IMR-90 (cell line): ENCODE measurements around the gene PGR. TPM values are rescaled to one million over a fixed set of nuclear protein-coding genes. Genes with fewer than 3 reads are reported as not detected.

Source experiments
- ATAC-seq: fragments of 200-7000 bp; cut with Tn5 transposase; 2 replicates; pipeline ENCODE4 v1.9.1; 2020; ENCODE audit warnings: low read depth, mild to moderate bottlenecking, moderate library complexity
- BruUV-seq: library from RNA; stranded (reverse); fragments of 400-500 nt; replicated peaks from 2 replicates; lab custom pipeline; 2021; lab: Mats Ljungman, UMichigan
- CTCF ChIA-PET: fragments of 300-600 bp; formaldehyde crosslinking; extraction: SDS; loops from one replicate; lab custom pipeline; 2021; ENCODE audit warnings: antibody characterized with exemption; lab: Yijun Ruan, JAX
- POLR2A ChIA-PET: fragments of 300-600 bp; sonication (Branson Sonifier 250); formaldehyde crosslinking; loops from one replicate; lab custom pipeline; 2022; ENCODE audit warnings: antibody characterized with exemption; ENCODE audit not compliant: unreplicated experiment; lab: Charles Lee
- DNase-seq: peaks from one replicate; pipeline ENCODE4 v3.0.0; 2013
- H2AFZ ChIP-seq: replicated peaks from 2 replicates; pipeline ENCODE3; 2013; ENCODE audit warnings: low read length, mild to moderate bottlenecking; ENCODE audit not compliant: poor library complexity
- H2AK5ac ChIP-seq: 2 replicates; pipeline ENCODE4 v1.6.1; 2013; ENCODE audit warnings: low read depth, low read length, inconsistent platforms
- H2AK9ac ChIP-seq: replicated peaks from 2 replicates; pipeline ENCODE3; 2013; ENCODE audit warnings: mild to moderate bottlenecking, low read depth, low read length, moderate library complexity; ENCODE audit not compliant: poor library complexity
- H2BK120ac ChIP-seq: 2 replicates; pipeline ENCODE4 v1.6.1; 2013; ENCODE audit warnings: low read depth, low read length, inconsistent platforms
- H2BK15ac ChIP-seq: 3 replicates; pipeline ENCODE4 v1.6.1; 2013; ENCODE audit warnings: low read depth, low read length, inconsistent platforms
- H2BK20ac ChIP-seq: 2 replicates; pipeline ENCODE4 v1.6.1; 2013; ENCODE audit warnings: low read depth, mild to moderate bottlenecking, inconsistent platforms, low read length, moderate library complexity
- H2BK5ac ChIP-seq: 2 replicates; pipeline ENCODE4 v1.6.1; 2013; ENCODE audit warnings: mild to moderate bottlenecking, low read depth, low read length, inconsistent platforms; ENCODE audit not compliant: poor library complexity, severe bottlenecking
- H3K14ac ChIP-seq: replicated peaks from 2 replicates; pipeline ENCODE4 v1.6.1; 2013; ENCODE audit warnings: low read depth, low read length, inconsistent platforms
- H3K18ac ChIP-seq: 2 replicates; pipeline ENCODE4 v1.6.1; 2013; ENCODE audit warnings: low read depth, low read length, control low read depth
- H3K23ac ChIP-seq: 2 replicates; pipeline ENCODE4 v1.6.1; 2013; ENCODE audit warnings: low read depth, low read length, inconsistent platforms
- H3K27ac ChIP-seq: 2 replicates; pipeline ENCODE4 v1.5.1; 2013; ENCODE audit warnings: mild to moderate bottlenecking, control low read depth, low read length; ENCODE audit not compliant: insufficient read depth
- H3K27me3 ChIP-seq: 2 replicates; pipeline ENCODE4 v1.6.1; 2013; ENCODE audit warnings: low read length; ENCODE audit not compliant: control insufficient read depth, insufficient read depth
- H3K36me3 ChIP-seq: 2 replicates; pipeline ENCODE4 v1.6.1; 2013; ENCODE audit warnings: low read length, mixed read lengths; ENCODE audit not compliant: control insufficient read depth, insufficient read depth
- H3K4ac ChIP-seq: 2 replicates; pipeline ENCODE4 v1.6.1; 2013; ENCODE audit warnings: low read depth, low read length, inconsistent platforms
- H3K4me1 ChIP-seq: 2 replicates; pipeline ENCODE4 v1.6.1; 2013; ENCODE audit warnings: low read length, mixed read lengths; ENCODE audit not compliant: control insufficient read depth, insufficient read depth
- H3K4me2 ChIP-seq: 2 replicates; pipeline ENCODE4 v1.6.1; 2013; ENCODE audit warnings: low read depth, mild to moderate bottlenecking, control low read depth, low read length, moderate library complexity
- H3K4me3 ChIP-seq: 2 replicates; pipeline ENCODE4 v1.5.1; 2013; ENCODE audit warnings: low read depth, mild to moderate bottlenecking, control low read depth, low read length, moderate library complexity; ENCODE audit not compliant: insufficient read depth
- H3K56ac ChIP-seq: 2 replicates; pipeline ENCODE4 v1.6.1; 2013; ENCODE audit warnings: low read length, inconsistent platforms; ENCODE audit not compliant: insufficient read depth; ENCODE audit errors: extremely low read depth
- H3K79me1 ChIP-seq, 2 experiments: 2 replicates each; pipeline ENCODE4 v1.6.1; 2013; ENCODE audit warnings: low read length in 2 of 2, inconsistent platforms in 1 of 2, low read depth in 1 of 2
- H3K9ac ChIP-seq: 2 replicates; pipeline ENCODE4 v1.6.1; 2013; ENCODE audit warnings: low read depth, low read length, control low read depth
- H3K9me1 ChIP-seq: 2 replicates; pipeline ENCODE4 v1.6.1; 2013; ENCODE audit warnings: low read length, inconsistent platforms; ENCODE audit not compliant: insufficient read depth
- H3K9me3 ChIP-seq: 2 replicates; pipeline ENCODE4 v1.6.1; 2013; ENCODE audit warnings: low read length; ENCODE audit not compliant: control insufficient read depth, insufficient read depth
- H4K20me1 ChIP-seq: 2 replicates; pipeline ENCODE4 v1.6.1; 2013; ENCODE audit warnings: low read length, inconsistent platforms; ENCODE audit not compliant: insufficient read depth
- H4K5ac ChIP-seq: 2 replicates; pipeline ENCODE4 v1.6.1; 2013; ENCODE audit warnings: mild to moderate bottlenecking, low read depth, low read length, control low read depth
- H4K8ac ChIP-seq, 2 experiments: 2 replicates each; pipeline ENCODE4 v1.6.1; 2013; ENCODE audit warnings: low read depth in 2 of 2, low read length in 2 of 2, control low read depth in 1 of 2, inconsistent platforms in 1 of 2
- H4K91ac ChIP-seq: 2 replicates; pipeline ENCODE4 v1.6.1; 2013; ENCODE audit warnings: low read depth, low read length, inconsistent platforms; ENCODE audit not compliant: insufficient read depth
- BHLHE40 ChIP-seq: fragments of 150-350 bp; IDR thresholded peaks from 2 replicates; pipeline ENCODE4 v1.6.1; 2016; ENCODE audit warnings: mild to moderate bottlenecking, low read depth, low read length
- CEBPB ChIP-seq: IDR thresholded peaks from 2 replicates; pipeline ENCODE4 v1.6.1; 2012; ENCODE audit warnings: low read depth, low read length, improper control_type of control experiment
- CHD1 ChIP-seq: IDR thresholded peaks from 2 replicates; pipeline ENCODE4 v1.6.1; 2012; ENCODE audit warnings: low read depth, low read length, improper control_type of control experiment
- CTCF ChIP-seq: conservative IDR thresholded peaks from 2 replicates; pipeline ENCODE4 v1.5.1; 2012; ENCODE audit warnings: mild to moderate bottlenecking, low read depth, low read length, improper control_type of control experiment
- FOS ChIP-seq: fragments of 150-350 bp; IDR thresholded peaks from 2 replicates; pipeline ENCODE4 v1.6.1; 2016; ENCODE audit warnings: low read depth, low read length
- MAFK ChIP-seq: IDR thresholded peaks from 2 replicates; pipeline ENCODE4 v1.6.1; 2012; ENCODE audit warnings: low read depth, low read length, improper control_type of control experiment
- MAZ ChIP-seq: IDR thresholded peaks from 2 replicates; pipeline ENCODE4 v1.6.1; 2012; ENCODE audit warnings: low read depth, mild to moderate bottlenecking, low read length, improper control_type of control experiment, moderate library complexity, borderline replicate concordance
- MXI1 ChIP-seq: IDR thresholded peaks from 2 replicates; pipeline ENCODE4 v1.6.1; 2012; ENCODE audit warnings: low read depth, mild to moderate bottlenecking, low read length, moderate library complexity, borderline replicate concordance
- NFE2L2 ChIP-seq: fragments of 150-350 bp; IDR thresholded peaks from 2 replicates; pipeline ENCODE4 v1.6.1; 2016; ENCODE audit warnings: low read depth, mild to moderate bottlenecking, low read length
- POLR2A ChIP-seq: IDR thresholded peaks from 2 replicates; pipeline ENCODE4 v1.6.1; 2012; ENCODE audit warnings: mild to moderate bottlenecking, low read depth, low read length
- RAD21 ChIP-seq: IDR thresholded peaks from 2 replicates; pipeline ENCODE4 v1.6.1; 2012; ENCODE audit warnings: low read length, improper control_type of control experiment
- RCOR1 ChIP-seq: IDR thresholded peaks from 2 replicates; pipeline ENCODE4 v1.6.1; 2012; ENCODE audit warnings: mild to moderate bottlenecking, low read length, improper control_type of control experiment; ENCODE audit not compliant: insufficient replicate concordance
- RFX5 ChIP-seq: IDR thresholded peaks from 2 replicates; pipeline ENCODE4 v1.8.0; 2012; ENCODE audit warnings: low read depth, mild to moderate bottlenecking, low read length, moderate library complexity
- SMC3 ChIP-seq: fragments of 150-350 bp; IDR thresholded peaks from 2 replicates; pipeline ENCODE4 v1.6.1; 2016; ENCODE audit warnings: low read depth, mild to moderate bottlenecking, antibody characterized with exemption, low read length, moderate library complexity
- WGBS, 2 experiments: methylation state at CpG; one replicate each; pipeline versions ENCODE4 v1.1.5 to v1.1.7; 2013; ENCODE audit warnings: missing lambda C conversion rate in 2 of 2; ENCODE audit not compliant: insufficient read length in 1 of 2; ENCODE audit errors: extremely low coverage in 2 of 2; 5-methylcytosine and 5-hydroxymethylcytosine counted together
- dilution Hi-C: fragments of 300-500 bp; cut with HindIII; formaldehyde crosslinking; loops from one replicate; pipeline ENCODE4 v1.14.3; 2018; ENCODE audit warnings: low sequenced_read_pairs; ENCODE audit not compliant: unreplicated experiment
- in situ Hi-C: fragments of 300-500 bp; cut with MboI; formaldehyde crosslinking; loops from 3 replicates; pipeline ENCODE4 v1.14.3; 2019; ENCODE audit warnings: low sequenced_read_pairs, inconsistent platforms, mixed read lengths
- intact Hi-C: fragments of 100-400 bp; cut with micrococcal nuclease; formaldehyde crosslinking; loops from 2 replicates; pipeline ENCODE4 v1.10.0; 2022
- polyA plus RNA-seq, 3 experiments: library from polyadenylated mRNA; depleted of rRNA; stranded (reverse); fragments of >200 nt; gene quantifications; 2 replicates each; pipeline ENCODE4 v1.2.3, GENCODE V29; 2012; ENCODE audit warnings: low replicate concordance in 1 of 3
- total RNA-seq: library from RNA; depleted of rRNA; stranded (reverse); fragments of >200 nt; gene quantifications from 2 replicates; pipeline ENCODE4 v1.2.3, GENCODE V29; 2012
- TF ChIP-seq, protein P1 (sequence below): fragments of 150-350 bp; IDR thresholded peaks from 2 replicates; pipeline ENCODE4 v1.6.1; 2017; ENCODE audit warnings: mild to moderate bottlenecking, antibody characterized with exemption, low read length, low read depth
- TF ChIP-seq, protein P2 (sequence below): fragments of 150-350 bp; IDR thresholded peaks from 2 replicates; pipeline ENCODE4 v1.6.1; 2016; ENCODE audit warnings: low read depth, mild to moderate bottlenecking, low read length, moderate library complexity, borderline replicate concordance

The PGR gene
- total and polyA plus RNA-seq, 2 of the 4 experiments (the other 2 are of a cell fraction) = under 0.01 TPM; not detected in 1

GRCh38 chr11:101138245-101138930, 8.8 kb upstream of the PGR start:
- H3K14ac ChIP-seq = no peak overlapping the region
- no peak overlapping the region for H2AFZ ChIP-seq
- in situ Hi-C loops = no loop called here
- H3K56ac ChIP-seq = no peak overlapping the region
- DNase-seq (no peak), ATAC-seq (no peak)
- TF ChIP-seq, protein P1, sequence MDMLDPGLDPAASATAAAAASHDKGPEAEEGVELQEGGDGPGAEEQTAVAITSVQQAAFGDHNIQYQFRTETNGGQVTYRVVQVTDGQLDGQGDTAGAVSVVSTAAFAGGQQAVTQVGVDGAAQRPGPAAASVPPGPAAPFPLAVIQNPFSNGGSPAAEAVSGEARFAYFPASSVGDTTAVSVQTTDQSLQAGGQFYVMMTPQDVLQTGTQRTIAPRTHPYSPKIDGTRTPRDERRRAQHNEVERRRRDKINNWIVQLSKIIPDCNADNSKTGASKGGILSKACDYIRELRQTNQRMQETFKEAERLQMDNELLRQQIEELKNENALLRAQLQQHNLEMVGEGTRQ = no peak
- TF ChIP-seq FOS = no peak
- no peak for TF ChIP-seq SMC3
- no peak for TF ChIP-seq CHD1
- TF ChIP-seq CEBPB = no peak
- no peak for TF ChIP-seq BHLHE40
- no peak for TF ChIP-seq NFE2L2
- no peak for TF ChIP-seq MXI1
- TF ChIP-seq RFX5 = no peak
- no peak for TF ChIP-seq POLR2A
- TF ChIP-seq, protein P2, sequence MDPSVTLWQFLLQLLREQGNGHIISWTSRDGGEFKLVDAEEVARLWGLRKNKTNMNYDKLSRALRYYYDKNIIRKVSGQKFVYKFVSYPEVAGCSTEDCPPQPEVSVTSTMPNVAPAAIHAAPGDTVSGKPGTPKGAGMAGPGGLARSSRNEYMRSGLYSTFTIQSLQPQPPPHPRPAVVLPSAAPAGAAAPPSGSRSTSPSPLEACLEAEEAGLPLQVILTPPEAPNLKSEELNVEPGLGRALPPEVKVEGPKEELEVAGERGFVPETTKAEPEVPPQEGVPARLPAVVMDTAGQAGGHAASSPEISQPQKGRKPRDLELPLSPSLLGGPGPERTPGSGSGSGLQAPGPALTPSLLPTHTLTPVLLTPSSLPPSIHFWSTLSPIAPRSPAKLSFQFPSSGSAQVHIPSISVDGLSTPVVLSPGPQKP = no peak
- no peak for TF ChIP-seq MAFK
- TF ChIP-seq CTCF = no peak
- no peak for TF ChIP-seq RCOR1
- no peak for TF ChIP-seq RAD21
- TF ChIP-seq MAZ = no peak
- no peak overlapping the region for H4K8ac ChIP-seq
- BruUV-seq = no TSS peak
- no peaks in the 10 kb centered on the region for H3K4me1 ChIP-seq
- intact Hi-C loops = no loop called here
- no peak overlapping the region for H4K91ac ChIP-seq
- no peak overlapping the region for H3K4me3 ChIP-seq
- no peak overlapping the region for H2BK20ac ChIP-seq
- no peak overlapping the region for H3K4ac ChIP-seq
- no peak overlapping the region for H2BK5ac ChIP-seq
- no peak overlapping the region for H3K23ac ChIP-seq
- H2AK5ac ChIP-seq = no peak overlapping the region
- no peak overlapping the region for H4K5ac ChIP-seq
- no peak overlapping the region for H3K18ac ChIP-seq
- no peak overlapping the region for H3K9ac ChIP-seq
- H2BK15ac ChIP-seq = no peak overlapping the region
- no CpG with 5 or more reads among the region's 1 CpG for WGBS, 2 experiments
- H2BK120ac ChIP-seq = no peak overlapping the region
- dilution Hi-C loops = no loop called here
- POLR2A ChIA-PET = no interaction called here
- no peak overlapping the region for H2AK9ac ChIP-seq
- H3K36me3 ChIP-seq = no peaks in the 10 kb centered on the region
- no peaks in the 10 kb centered on the region for H3K9me3 ChIP-seq
- no peak overlapping the region for H3K27ac ChIP-seq
- no peaks in the 10 kb centered on the region for H3K79me1 ChIP-seq
- CTCF ChIA-PET = no interaction called here
- no peak overlapping the region for H3K4me2 ChIP-seq
- no peaks in the 10 kb centered on the region for H4K20me1 ChIP-seq
- H3K9me1 ChIP-seq = no peaks in the 10 kb centered on the region
- H3K27me3 ChIP-seq = no peaks in the 10 kb centered on the region
